Right lobe of liver (tissue), 4 donors: ENCODE results near the gene HOXB8.

Experiments
- POLR2A ChIP-seq: fragments of 450-650 bp; IDR thresholded peaks from one replicate; pipeline ENCODE4 v1.6.1; 2017; ENCODE audit warnings: antibody characterized with exemption, mild to moderate bottlenecking
- TF ChIP-seq, protein P1 (sequence below), 4 donors: fragments of 200-600 bp in 3 of 4; fragments of 450-650 bp in 1 of 4; IDR thresholded peaks; one replicate each; pipeline versions ENCODE4 v1.5.1 to v1.8.0; 2016 to 2022; ENCODE audit warnings: antibody characterized with exemption in 4 of 4, mild to moderate bottlenecking in 2 of 4
- donor health status: DM: no; HTN: no; CAD: no.
- donor health status: DM: no; HTN: no; CAD: no.
- donor health status: DM: no; HTN: yes; CAD: no.

GRCh38 chr17:48634493-48635208 is 19.6 kb upstream of the HOXB8 start:
- TF ChIP-seq, protein P1, sequence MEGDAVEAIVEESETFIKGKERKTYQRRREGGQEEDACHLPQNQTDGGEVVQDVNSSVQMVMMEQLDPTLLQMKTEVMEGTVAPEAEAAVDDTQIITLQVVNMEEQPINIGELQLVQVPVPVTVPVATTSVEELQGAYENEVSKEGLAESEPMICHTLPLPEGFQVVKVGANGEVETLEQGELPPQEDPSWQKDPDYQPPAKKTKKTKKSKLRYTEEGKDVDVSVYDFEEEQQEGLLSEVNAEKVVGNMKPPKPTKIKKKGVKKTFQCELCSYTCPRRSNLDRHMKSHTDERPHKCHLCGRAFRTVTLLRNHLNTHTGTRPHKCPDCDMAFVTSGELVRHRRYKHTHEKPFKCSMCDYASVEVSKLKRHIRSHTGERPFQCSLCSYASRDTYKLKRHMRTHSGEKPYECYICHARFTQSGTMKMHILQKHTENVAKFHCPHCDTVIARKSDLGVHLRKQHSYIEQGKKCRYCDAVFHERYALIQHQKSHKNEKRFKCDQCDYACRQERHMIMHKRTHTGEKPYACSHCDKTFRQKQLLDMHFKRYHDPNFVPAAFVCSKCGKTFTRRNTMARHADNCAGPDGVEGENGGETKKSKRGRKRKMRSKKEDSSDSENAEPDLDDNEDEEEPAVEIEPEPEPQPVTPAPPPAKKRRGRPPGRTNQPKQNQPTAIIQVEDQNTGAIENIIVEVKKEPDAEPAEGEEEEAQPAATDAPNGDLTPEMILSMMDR (IDR thresholded peaks at IDR 0.05), result no peak
- no peak for TF ChIP-seq POLR2A
